Heart right ventricle (tissue), 16 donors: ENCODE data around the gene SMG6. TPM values are rescaled to one million over a fixed set of nuclear protein-coding genes. Genes with fewer than 3 reads are reported as not detected.

ENCODE experiments used
- ATAC-seq, 8 donors: fragments of 200-7000 bp; cut with Tn5 transposase; one replicate each; pipeline ENCODE4 v1.9.1; 2020; ENCODE audit warnings: mild to moderate bottlenecking in 8 of 8, moderate library complexity in 8 of 8, moderate number of reproducible peaks in 1 of 8
- DNase-seq, 2 donors: peaks; one replicate each; pipeline ENCODE4 v3.0.0-alpha.2; 2020
- H3K27ac ChIP-seq, 10 donors: fragments of 200-600 bp; sonication (generic) in 2 of 10; one replicate each; pipeline versions ENCODE4 v1.5.0 to v1.8.0; 2020 to 2022; ENCODE audit warnings: mild to moderate bottlenecking in 3 of 10
- H3K27me3 ChIP-seq, 7 donors: fragments of 200-600 bp; one replicate each; pipeline ENCODE4 v1.8.0; 2021 to 2022; ENCODE audit warnings: mild to moderate bottlenecking in 2 of 7
- H3K36me3 ChIP-seq, 9 donors: fragments of 200-600 bp; sonication (generic) in 1 of 9; one replicate each; pipeline versions ENCODE4 v1.5.0 to v1.8.0; 2020 to 2022; ENCODE audit warnings: mild to moderate bottlenecking in 2 of 9
- H3K4me1 ChIP-seq, 9 donors: fragments of 200-600 bp; sonication (generic) in 1 of 9; one replicate each; pipeline versions ENCODE4 v1.5.0 to v1.8.0; 2020 to 2022; ENCODE audit warnings: mild to moderate bottlenecking in 4 of 9
- H3K4me3 ChIP-seq, 10 donors: fragments of 200-600 bp; sonication (generic) in 2 of 10; one replicate each; pipeline versions ENCODE4 v1.5.0 to v1.8.0; 2020 to 2022; ENCODE audit warnings: mild to moderate bottlenecking in 7 of 10, moderate library complexity in 2 of 10
- H3K9me3 ChIP-seq, 11 donors: fragments of 200-600 bp in 10 of 11; sonication (generic) in 2 of 11; one replicate each; pipeline versions ENCODE4 v1.5.0 to v1.8.0; 2013 to 2022; ENCODE audit warnings: mild to moderate bottlenecking in 2 of 11, control low read depth in 1 of 11, moderate library complexity in 1 of 11
- WGBS, 2 donors: extraction: QIAGEN DNeasy Blood & Tissue Kit; methylation state at CpG; one replicate each; pipeline ENCODE4 v1.1.7; 2013; ENCODE audit warnings: inconsistent platforms in 1 of 2; 5-methylcytosine and 5-hydroxymethylcytosine counted together
- intact Hi-C, 10 donors: fragments of 100-400 bp; cut with DNase I; formaldehyde crosslinking; loops; one replicate each; pipeline versions ENCODE4 v1.11.1 to v1.14.2; 2022
- polyA plus RNA-seq, 2 donors: library from polyadenylated mRNA; stranded (reverse); fragments of 200-250 nt; gene quantifications; one replicate each; pipeline ENCODE4 v1.2.3, GENCODE V29; 2013
- total RNA-seq, 10 donors: library from RNA; stranded (reverse); fragmentation: NEBNext Ultra II Directional in 3 of 10; extraction: Animal tissue kit (Norgen Biotek cat#: 25700) in 3 of 10; gene quantifications; one replicate each; pipeline versions ENCODE4 v1.2.1 to v1.2.4, GENCODE V29; 2021 to 2023
- TF ChIP-seq, protein P1 (sequence below), 9 donors: fragments of 200-600 bp; sonication (generic) in 2 of 9; IDR thresholded peaks; one replicate each; pipeline versions ENCODE4 v1.5.0 to v1.8.0; 2021 to 2022; ENCODE audit warnings: antibody characterized with exemption in 9 of 9, mild to moderate bottlenecking in 5 of 9, moderate library complexity in 1 of 9
- donor health status: Arrhythmogenic right ventricular cardiomyopathy.
- donor health status: ischemic (EF 13 %, LVEDD 7.1; RV severe dilation, severe dysfunction).
- donor health status: healthy with polysubstance abuse.
- donor health status: DM: no; HTN: yes; CAD: no.
- donor health status: DM: no; HTN: no; CAD: no.
- donor health status: ischemic (EF 25% LVEDD 6.9; RV normal size, moderate dysfunction).
- donor health status: ischemic (EF 25% LVEDD 5.7; RV mildly dilated, moderate dysfunction).
- donor health status: healthy.
- donor health status: DM: yes; HTN: yes; CAD: no.
- donor health status: Ischemic cardiomyopathy.
- donor health status: ischemic (EF 35%, LVEDD 5.7; RV mildly dilated, moderate dysfunction).
- donor health status: nonischemic (EF 11% LVEDD 7.7; RV severe dilation, severe dysfunction).
- donor health status: DM: yes; HTN: yes; CAD: no.
- donor health status: PGD.
- donor health status: ischemic (EF 29% LVEDD 5.4; RV normal size, mild dysfunction).
- donor health status: nonischemic (EF 23%, LVEDD 6.1; RV moderate dilation, normal function).

SMG6 gene
- total and polyA plus RNA-seq, 12 donors: 13.6 to 28.1 (median 19.6) TPM

GRCh38 chr17:2090210-2090641 is 213.4 kb downstream of the SMG6 start:
- no peak for DNase-seq
- Histone ChIP-seq H3K36me3 (peaks cover 0 to 16% (median 0%) of the 10 kb centered on the region in 9 donors), H3K27me3 (no peaks in the 10 kb centered on the region), H3K4me1 (peaks cover 30 to 89% (median 70%) of the 10 kb centered on the region in 9 donors), H3K27ac (peak overlapping the region; percentile 65 to 97 (median 91)), H3K4me3 (peak overlapping the region in 7 of 10 donors; percentile 17 to 50 (median 39)), H3K9me3 (no peaks in the 10 kb centered on the region)
- WGBS, 2 donors: 59 to 68% methylated on average over 9 of the region's 9 CpGs
- TF ChIP-seq, protein P1, sequence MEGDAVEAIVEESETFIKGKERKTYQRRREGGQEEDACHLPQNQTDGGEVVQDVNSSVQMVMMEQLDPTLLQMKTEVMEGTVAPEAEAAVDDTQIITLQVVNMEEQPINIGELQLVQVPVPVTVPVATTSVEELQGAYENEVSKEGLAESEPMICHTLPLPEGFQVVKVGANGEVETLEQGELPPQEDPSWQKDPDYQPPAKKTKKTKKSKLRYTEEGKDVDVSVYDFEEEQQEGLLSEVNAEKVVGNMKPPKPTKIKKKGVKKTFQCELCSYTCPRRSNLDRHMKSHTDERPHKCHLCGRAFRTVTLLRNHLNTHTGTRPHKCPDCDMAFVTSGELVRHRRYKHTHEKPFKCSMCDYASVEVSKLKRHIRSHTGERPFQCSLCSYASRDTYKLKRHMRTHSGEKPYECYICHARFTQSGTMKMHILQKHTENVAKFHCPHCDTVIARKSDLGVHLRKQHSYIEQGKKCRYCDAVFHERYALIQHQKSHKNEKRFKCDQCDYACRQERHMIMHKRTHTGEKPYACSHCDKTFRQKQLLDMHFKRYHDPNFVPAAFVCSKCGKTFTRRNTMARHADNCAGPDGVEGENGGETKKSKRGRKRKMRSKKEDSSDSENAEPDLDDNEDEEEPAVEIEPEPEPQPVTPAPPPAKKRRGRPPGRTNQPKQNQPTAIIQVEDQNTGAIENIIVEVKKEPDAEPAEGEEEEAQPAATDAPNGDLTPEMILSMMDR (IDR thresholded peaks at IDR 0.05): no peak
- ATAC-seq: no peak
- intact Hi-C loops: loop anchor here in 4 of 10 donors (5.0 to 10.0 kb wide), 4 partner anchors 33 to 155 kb away; partner anchors contain the start of gene HIC1 (in 1 of the 4)

DNA sequence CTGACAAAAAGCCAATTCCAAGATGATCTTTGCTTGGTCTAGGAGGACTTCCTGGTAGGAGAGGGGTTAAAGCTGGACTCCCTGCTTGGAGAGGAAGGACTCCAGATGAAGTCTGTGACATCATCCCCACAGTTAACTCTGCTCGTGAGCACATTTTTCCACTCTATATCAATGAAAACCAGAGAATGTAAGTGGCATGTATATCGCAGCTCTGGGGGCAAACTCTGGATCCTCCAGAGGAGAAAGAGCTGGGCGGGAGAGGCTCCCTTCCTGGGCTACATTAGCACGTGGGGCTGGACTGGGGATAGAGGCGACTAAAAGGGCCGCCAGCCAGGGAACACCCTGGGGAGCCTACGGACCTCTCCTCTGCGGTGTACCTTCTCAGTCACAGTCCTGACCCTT is 214.6 kb downstream of the SMG6 start:
- peak in 4 of 8 donors; percentile 14 to 25 (median 23) for ATAC-seq
- DNase-seq: no peak
- TF ChIP-seq, protein P1 (IDR thresholded peaks at IDR 0.05): no peak
- Histone ChIP-seq H3K27me3 (no peaks in the 10 kb centered on the region), H3K9me3 (no peaks in the 10 kb centered on the region), H3K36me3 (peaks cover 0 to 16% (median 0%) of the 10 kb centered on the region in 9 donors), H3K4me3 (peak overlapping the region in 9 of 10 donors; percentile 17 to 50 (median 39)), H3K4me1 (peaks cover 40 to 94% (median 76%) of the 10 kb centered on the region in 9 donors), H3K27ac (peak overlapping the region; percentile 65 to 97 (median 91))
- intact Hi-C loops: loop anchor here in 3 of 10 donors (5.0 to 10.0 kb wide), 2 partner anchors 86 to 88 kb away; no protein-coding TSS in a partner anchor
- 28 to 47% methylated on average over 8 of the region's 8 CpGs for WGBS, 2 donors

DNA sequence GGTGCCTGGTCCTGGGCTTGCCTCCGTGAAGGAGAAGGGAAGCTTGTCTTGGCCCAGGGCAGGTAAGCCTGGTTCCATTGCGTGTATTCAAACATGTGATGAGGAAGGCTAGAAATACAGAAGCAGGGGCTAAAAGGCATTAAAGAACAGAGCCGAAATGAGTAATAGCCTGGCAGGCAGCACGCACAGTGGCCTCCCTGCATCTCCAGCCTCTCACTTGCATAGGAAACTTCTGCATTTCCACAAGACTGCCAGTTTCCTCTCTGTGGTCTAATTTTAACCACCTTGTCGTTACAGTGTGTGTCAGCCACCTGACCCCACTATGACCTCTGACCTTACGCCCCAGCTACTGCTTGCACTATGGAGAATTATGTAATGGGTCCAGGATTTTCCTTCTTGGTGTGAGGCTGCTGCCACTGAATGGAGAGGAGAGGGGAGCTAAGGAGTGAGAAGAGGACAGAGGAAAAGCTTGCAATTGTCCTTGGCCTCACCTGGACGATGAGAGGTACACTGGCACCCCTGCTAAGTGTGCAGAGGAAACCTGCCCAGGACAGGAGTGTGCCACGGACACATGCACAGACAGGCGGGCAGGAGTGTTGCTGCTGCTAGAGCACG is 215.9 kb downstream of the SMG6 start:
- peak in 1 of 2 donors; percentile 67 for DNase-seq
- 41 to 60% methylated on average over 10 of the region's 10 CpGs for WGBS, 2 donors
- no peak overlapping the region for H3K4me3 ChIP-seq
- intact Hi-C loops: loop anchor here in 3 of 10 donors (5.0 to 10.0 kb wide), 2 partner anchors 87 to 90 kb away; no protein-coding TSS in a partner anchor
- H3K27ac ChIP-seq: peak overlapping the region in 9 of 10 donors; percentile 88 to 97 (median 92)
- TF ChIP-seq, protein P1 (IDR thresholded peaks at IDR 0.05): no peak
- peak in 2 of 8 donors; percentile 4 to 5 for ATAC-seq
- peaks cover 0 to 14% (median 0%) of the 10 kb centered on the region in 9 donors for H3K36me3 ChIP-seq
- H3K27me3 ChIP-seq: no peaks in the 10 kb centered on the region
- H3K4me1 ChIP-seq: peaks cover 51 to 98% (median 89%) of the 10 kb centered on the region in 9 donors
- H3K9me3 ChIP-seq: no peaks in the 10 kb centered on the region

GRCh38 chr17:2086306-2086705 is 217.3 kb downstream of the SMG6 start:
- 67 to 82% methylated on average over 3 of the region's 3 CpGs for WGBS, 2 donors
- Histone ChIP-seq H3K27ac (peak overlapping the region in 9 of 10 donors; percentile 79 to 97 (median 92)), H3K36me3 (peaks cover 0 to 22% (median 0%) of the 10 kb centered on the region in 9 donors), H3K4me3 (no peak overlapping the region), H3K9me3 (no peaks in the 10 kb centered on the region), H3K4me1 (peaks cover 51 to 98% (median 92%) of the 10 kb centered on the region in 9 donors), H3K27me3 (no peaks in the 10 kb centered on the region)
- ATAC-seq (no peak), DNase-seq (no peak)
- TF ChIP-seq, protein P1 (IDR thresholded peaks at IDR 0.05): no peak
- intact Hi-C loops: loop anchor here in 3 of 10 donors (5.0 to 10.0 kb wide), 2 partner anchors 88 to 91 kb away; no protein-coding TSS in a partner anchor
